Measurements from ENCODE around the gene LCNL1.

- no peak for TF ChIP-seq CTCF (IDR thresholded peaks at IDR 0.05; ENCODE audit: low read depth, low read length, poor library complexity, severe bottlenecking)
- no peak for TF ChIP-seq EZH2phosphoT487 (IDR thresholded peaks at IDR 0.05; ENCODE audit: borderline replicate concordance, low read length)
These were observed 12.4 kb upstream of the LCNL1 start for GRCh38 chr9:136970361-136970760.

Data from DOHH2 (cell line).